Fibroblast of lung (primary cell): ENCODE measurements around the gene GZMM.

Source experiments
- EZH2 ChIP-seq: IDR thresholded peaks from 2 replicates; pipeline ENCODE4 v1.5.1; 2012; ENCODE audit warnings: low read length, control low read depth, mild to moderate bottlenecking; ENCODE audit errors: missing control alignments
- TF ChIP-seq, protein P1 (sequence below), 2 donors: IDR thresholded peaks in 1 of 2; conservative IDR thresholded peaks in 1 of 2; 1 replicate in 1 of 2; 2 replicates in 1 of 2; pipeline ENCODE4 v1.5.1; 2011 to 2012; ENCODE audit warnings: low read length in 2 of 2, control low read depth in 1 of 2, inconsistent platforms in 1 of 2, low read depth in 1 of 2, mild to moderate bottlenecking in 1 of 2

DNA sequence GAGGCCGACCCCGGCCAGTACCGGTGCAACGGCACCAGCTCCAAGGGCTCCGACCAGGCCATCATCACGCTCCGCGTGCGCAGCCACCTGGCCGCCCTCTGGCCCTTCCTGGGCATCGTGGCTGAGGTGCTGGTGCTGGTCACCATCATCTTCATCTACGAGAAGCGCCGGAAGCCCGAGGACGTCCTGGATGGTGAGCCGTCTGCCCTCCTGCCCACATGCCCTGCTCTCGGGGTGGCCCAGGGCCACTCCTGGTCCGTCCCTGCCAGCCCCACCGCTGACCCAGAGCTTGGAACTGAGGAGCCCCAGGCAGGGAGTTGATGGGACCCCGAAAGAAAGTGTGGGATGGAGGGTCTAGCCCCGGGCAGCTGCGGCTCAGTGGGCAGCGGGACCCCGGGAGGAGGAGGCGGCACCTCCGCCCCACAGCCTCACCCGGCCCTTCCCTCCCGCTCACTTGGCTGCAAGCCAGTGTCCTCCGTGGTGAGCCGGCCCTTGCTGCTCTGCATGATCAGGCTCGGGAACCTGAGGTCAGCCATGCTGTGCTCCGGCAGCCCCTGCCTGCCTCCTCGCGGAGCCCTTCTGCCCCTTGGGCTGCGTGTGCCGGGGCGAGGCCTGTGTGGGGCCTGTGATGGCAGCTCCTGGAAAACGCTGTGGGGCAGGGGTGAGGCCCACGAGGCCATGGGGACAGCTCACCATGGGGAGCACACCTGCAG, 37.7 kb downstream of the GZMM start:
- TF ChIP-seq, protein P1, sequence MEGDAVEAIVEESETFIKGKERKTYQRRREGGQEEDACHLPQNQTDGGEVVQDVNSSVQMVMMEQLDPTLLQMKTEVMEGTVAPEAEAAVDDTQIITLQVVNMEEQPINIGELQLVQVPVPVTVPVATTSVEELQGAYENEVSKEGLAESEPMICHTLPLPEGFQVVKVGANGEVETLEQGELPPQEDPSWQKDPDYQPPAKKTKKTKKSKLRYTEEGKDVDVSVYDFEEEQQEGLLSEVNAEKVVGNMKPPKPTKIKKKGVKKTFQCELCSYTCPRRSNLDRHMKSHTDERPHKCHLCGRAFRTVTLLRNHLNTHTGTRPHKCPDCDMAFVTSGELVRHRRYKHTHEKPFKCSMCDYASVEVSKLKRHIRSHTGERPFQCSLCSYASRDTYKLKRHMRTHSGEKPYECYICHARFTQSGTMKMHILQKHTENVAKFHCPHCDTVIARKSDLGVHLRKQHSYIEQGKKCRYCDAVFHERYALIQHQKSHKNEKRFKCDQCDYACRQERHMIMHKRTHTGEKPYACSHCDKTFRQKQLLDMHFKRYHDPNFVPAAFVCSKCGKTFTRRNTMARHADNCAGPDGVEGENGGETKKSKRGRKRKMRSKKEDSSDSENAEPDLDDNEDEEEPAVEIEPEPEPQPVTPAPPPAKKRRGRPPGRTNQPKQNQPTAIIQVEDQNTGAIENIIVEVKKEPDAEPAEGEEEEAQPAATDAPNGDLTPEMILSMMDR (conservative IDR thresholded peaks at IDR 0.05 in 1 of 2, IDR thresholded peaks at IDR 0.05 in 1 of 2; ENCODE audit: low read depth in 1 of 2, low read length in 2 of 2), result no peak
- TF ChIP-seq EZH2, result no peak
